ENCODE data around the gene DCAF8. TPM values are rescaled to one million over a fixed set of nuclear protein-coding genes. Genes with fewer than 3 reads are reported as not detected.

Gene DCAF8
- total RNA-seq, 1 experiment from 2014 or later: 181 TPM

GRCh38 chr1:160205242-160206035 is 56.9 kb downstream of the DCAF8 start, which contains the start of gene PEA15:
Gene PEA15 (plus strand): TSS chr1:160205384. CDS start chr1:160211545, 6,161 bp downstream.
- CTCF ChIA-PET: interaction anchor here (0.6 to 11.6 kb wide), 15 partner anchors 11 to 871 kb away, joined by 3 to 124 read pairs (median 4); partner anchors contain the start of genes CASQ1 and DUSP23

GRCh38 chr1:160204526-160205241 is 57.7 kb downstream of the DCAF8 start:
- Mint-ChIP-seq H3K27ac (ENCODE audit: low read depth, unreplicated experiment) (peak overlapping the region; percentile 17), H3K4me1 (ENCODE audit: insufficient read depth, unreplicated experiment) (peaks cover 25% of the 10 kb centered on the region), H3K9me3 (ENCODE audit: unreplicated experiment) (no peaks in the 10 kb centered on the region), H3K4me3 (ENCODE audit: unreplicated experiment) (peak overlapping the region; percentile 82), H3K36me3 (ENCODE audit: insufficient read depth, unreplicated experiment) (peaks cover 18% of the 10 kb centered on the region), H3K27me3 (ENCODE audit: insufficient read depth, unreplicated experiment) (no peaks in the 10 kb centered on the region)
- BruUV-seq (replicated peaks): no TSS peak
- intact Hi-C loops (cut with micrococcal nuclease): loop anchor here (5.0 kb wide), 1 partner anchor 48 kb away; no protein-coding TSS in a partner anchor
- POLR2A ChIA-PET: interaction anchor here (0.6 to 4.7 kb wide), 8 partner anchors 13 to 130 kb away, joined by 3 to 29 read pairs (median 8); partner anchors contain the start of genes DCAF8, IGSF8 and PEX19
- DNase-seq (ENCODE audit: unreplicated experiment): no peak
- no peak for TF ChIP-seq CTCF (IDR thresholded peaks at IDR 0.05; ENCODE audit: unreplicated experiment)
- CTCF ChIA-PET: interaction anchor here (0.7 to 11.6 kb wide), 12 partner anchors 14 to 872 kb away, joined by 3 to 124 read pairs (median 5); partner anchors contain the start of gene CASQ1

More at GRCh38 chr1:160205242-160206035, 56.9 kb downstream of the DCAF8 start, which contains the start of gene PEA15:
- no peak for TF ChIP-seq CTCF (IDR thresholded peaks at IDR 0.05; ENCODE audit: unreplicated experiment)
- Mint-ChIP-seq H3K4me3 (ENCODE audit: unreplicated experiment) (peak within 1 kb of the TSS; percentile 82), H3K4me1 (ENCODE audit: insufficient read depth, unreplicated experiment) (peaks cover 25% of the 10 kb centered on the region), H3K27me3 (ENCODE audit: insufficient read depth, unreplicated experiment) (no peaks in the 10 kb centered on the region), H3K27ac (ENCODE audit: low read depth, unreplicated experiment) (peak within 1 kb of the TSS; percentile 17), H3K36me3 (ENCODE audit: insufficient read depth, unreplicated experiment) (peaks cover 13% of the 10 kb centered on the region), H3K9me3 (ENCODE audit: unreplicated experiment) (no peaks in the 10 kb centered on the region)
- POLR2A ChIA-PET: interaction anchor here (0.6 to 4.7 kb wide), 13 partner anchors 10 to 131 kb away, joined by 3 to 29 read pairs (median 4); partner anchors contain the start of genes CASQ1, DCAF8, IGSF8 and PEX19
- no TSS peak for BruUV-seq (replicated peaks)
- DNase-seq (ENCODE audit: unreplicated experiment): peak; percentile 75
- intact Hi-C loops (cut with micrococcal nuclease): loop anchor here (5.0 kb wide), 1 partner anchor 47 kb away; no protein-coding TSS in a partner anchor

- intact Hi-C loops (cut with micrococcal nuclease): no loop called here
- no peak overlapping the region for H3K4me3 Mint-ChIP-seq (ENCODE audit: unreplicated experiment)
- no peaks in the 10 kb centered on the region for H3K27me3 Mint-ChIP-seq (ENCODE audit: insufficient read depth, unreplicated experiment)
- H3K36me3 Mint-ChIP-seq (ENCODE audit: insufficient read depth, unreplicated experiment): peaks cover 13% of the 10 kb centered on the region
- no peaks in the 10 kb centered on the region for H3K9me3 Mint-ChIP-seq (ENCODE audit: unreplicated experiment)
- CTCF ChIA-PET: interaction anchor here (0.6 to 11.6 kb wide), 8 partner anchors 10 to 193 kb away, joined by 3 to 124 read pairs (median 12); partner anchors contain the start of gene CASQ1
- H3K27ac Mint-ChIP-seq (ENCODE audit: low read depth, unreplicated experiment): no peak overlapping the region
- no TSS peak for BruUV-seq (replicated peaks)
- TF ChIP-seq CTCF (IDR thresholded peaks at IDR 0.05; ENCODE audit: unreplicated experiment): no peak
- H3K4me1 Mint-ChIP-seq (ENCODE audit: insufficient read depth, unreplicated experiment): no peaks in the 10 kb centered on the region
- no peak for DNase-seq (ENCODE audit: unreplicated experiment)
- POLR2A ChIA-PET: interaction anchor here (1.0 kb wide), 1 partner anchor 61 kb away, joined by 4 read pairs; the partner anchor contains the start of gene DCAF8
These were observed 61.6 kb downstream of the DCAF8 start for GRCh38 chr1:160200786-160201185.

Data from MCF 10A (cell line).